ENCODE results near the gene NPSR1.
"Not testable (repeated sequence)": the region's sequence is repeated elsewhere in the genome, so short reads cannot be mapped to it uniquely, and the experiment has no call there.

Gene NPSR1

GRCh38 chr7:34756691-34757090 lies 98.7 kb downstream of the NPSR1 start:
- DNase-seq (ENCODE audit: low read depth in 1 of 2, low spot score in 1 of 2): no peak

GRCh38 chr7:34757570-34758110 lies 99.6 kb downstream of the NPSR1 start:
- DNase-seq (ENCODE audit: low read depth in 1 of 2, low spot score in 1 of 2): no peak

GRCh38 chr7:34758111-34758601 lies 100.1 kb downstream of the NPSR1 start:
- no peak for DNase-seq (ENCODE audit: low read depth in 1 of 2, low spot score in 1 of 2)

GRCh38 chr7:34759477-34760125 lies 101.6 kb downstream of the NPSR1 start:
- DNase-seq (ENCODE audit: low read depth in 1 of 2, low spot score in 1 of 2): no peak

- DNase-seq (ENCODE audit: low read depth in 1 of 2, low spot score in 1 of 2): no peak
These were observed 102.3 kb downstream of the NPSR1 start for GRCh38 chr7:34760271-34760670.

- no peak for DNase-seq (ENCODE audit: low read depth in 1 of 2, low spot score in 1 of 2)
These were observed 103.2 kb downstream of the NPSR1 start for GRCh38 chr7:34761206-34761605.

GRCh38 chr7:34761627-34762026 lies 103.6 kb downstream of the NPSR1 start:
- no peak for DNase-seq (ENCODE audit: low read depth in 1 of 2, low spot score in 1 of 2)

- DNase-seq (ENCODE audit: low read depth in 1 of 2, low spot score in 1 of 2): no peak
These were observed 104.7 kb downstream of the NPSR1 start for GRCh38 chr7:34762764-34763163.

GRCh38 chr7:34772296-34772938 lies 114.4 kb downstream of the NPSR1 start:
- no peak for DNase-seq (ENCODE audit: low read depth in 1 of 2, low spot score in 1 of 2)

- DNase-seq (ENCODE audit: low read depth in 1 of 2, low spot score in 1 of 2): no peak
These were observed 118.8 kb downstream of the NPSR1 start for GRCh38 chr7:34776748-34777358.

- DNase-seq (ENCODE audit: low read depth in 1 of 2, low spot score in 1 of 2): no peak
These were observed 122.5 kb downstream of the NPSR1 start for GRCh38 chr7:34780546-34780945.

- no peak for DNase-seq (ENCODE audit: low read depth in 1 of 2, low spot score in 1 of 2)
These were observed 129.6 kb downstream of the NPSR1 start for GRCh38 chr7:34787586-34787985.

- no peak for DNase-seq (ENCODE audit: low read depth in 1 of 2, low spot score in 1 of 2)
These were observed 148.8 kb downstream of the NPSR1 start for GRCh38 chr7:34806831-34807230.

GRCh38 chr7:34807548-34808340 lies 149.7 kb downstream of the NPSR1 start:
- no peak for DNase-seq (ENCODE audit: low read depth in 1 of 2, low spot score in 1 of 2)

- DNase-seq (ENCODE audit: low read depth in 1 of 2, low spot score in 1 of 2): not testable (repeated sequence)
These were observed 156.3 kb downstream of the NPSR1 start for GRCh38 chr7:34814203-34814842.

- DNase-seq (ENCODE audit: low read depth in 1 of 2, low spot score in 1 of 2): no peak
These were observed 164.0 kb downstream of the NPSR1 start for GRCh38 chr7:34821932-34822558.

GRCh38 chr7:34823650-34824258 lies 165.7 kb downstream of the NPSR1 start:
- peak in 1 of 2 donors; percentile 36 for DNase-seq (ENCODE audit: low read depth in 1 of 2, low spot score in 1 of 2)

GRCh38 chr7:34825221-34825620 lies 167.2 kb downstream of the NPSR1 start:
- DNase-seq (ENCODE audit: low read depth in 1 of 2, low spot score in 1 of 2): no peak

GRCh38 chr7:34830390-34830789 lies 172.4 kb downstream of the NPSR1 start:
- DNase-seq (ENCODE audit: low read depth in 1 of 2, low spot score in 1 of 2): no peak

GRCh38 chr7:34831436-34831835 lies 173.4 kb downstream of the NPSR1 start:
- no peak for DNase-seq (ENCODE audit: low read depth in 1 of 2, low spot score in 1 of 2)
